ENCODE measurements around the gene RPS6KA2.

RPS6KA2 gene

DNA sequence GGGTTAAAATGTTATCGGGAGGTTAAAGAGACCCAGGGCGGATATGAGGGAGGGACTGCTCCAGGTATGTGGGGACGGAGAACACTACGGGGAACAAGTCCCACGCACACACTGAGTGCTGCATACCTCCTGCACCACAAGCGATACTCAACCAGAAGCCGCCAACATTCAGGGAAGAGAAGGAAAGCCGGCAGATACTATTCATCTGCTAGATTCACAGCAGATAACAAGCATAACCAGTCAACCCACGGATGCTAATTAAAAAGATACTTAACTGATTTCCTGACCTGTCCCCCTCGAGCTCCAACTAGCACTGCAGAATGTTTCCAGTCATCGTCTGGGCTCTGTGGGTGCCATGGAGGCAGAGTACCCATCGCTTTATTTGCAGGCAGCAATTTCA, 45.1 kb upstream of the RPS6KA2 start:
- no peak for DNase-seq
- H3K4me3 ChIP-seq: no peak overlapping the region
- TF ChIP-seq CTCF (IDR thresholded peaks at IDR 0.05): no peak
- H3K27ac ChIP-seq: no peak overlapping the region
- peaks cover 0 to 18% (median 8%) of the 10 kb centered on the region in 4 donors for H3K4me1 ChIP-seq
- intact Hi-C loops (cut with DNase I; ENCODE audit: low total_unique reads): no loop called here
- H3K9me3 ChIP-seq: no peaks in the 10 kb centered on the region
- H3K36me3 ChIP-seq: no peaks in the 10 kb centered on the region
- H3K27me3 ChIP-seq: peaks cover 0 to 35% of the 10 kb centered on the region in 2 donors

GRCh38 chr6:166671434-166672081, 44.5 kb upstream of the RPS6KA2 start:
- intact Hi-C loops (cut with DNase I; ENCODE audit: low total_unique reads): no loop called here
- Histone ChIP-seq H3K27ac (no peak overlapping the region), H3K9me3 (no peaks in the 10 kb centered on the region), H3K4me1 (peaks cover 0 to 18% (median 8%) of the 10 kb centered on the region in 4 donors), H3K4me3 (no peak overlapping the region), H3K36me3 (no peaks in the 10 kb centered on the region), H3K27me3 (peaks cover 0 to 35% of the 10 kb centered on the region in 2 donors)
- TF ChIP-seq CTCF (IDR thresholded peaks at IDR 0.05): no peak
- DNase-seq: no peak

- Histone ChIP-seq H3K27me3 (peaks cover 0 to 35% of the 10 kb centered on the region in 2 donors), H3K27ac (no peak overlapping the region), H3K9me3 (no peaks in the 10 kb centered on the region), H3K4me3 (no peak overlapping the region), H3K4me1 (peaks cover 0 to 18% (median 8%) of the 10 kb centered on the region in 4 donors), H3K36me3 (no peaks in the 10 kb centered on the region)
- DNase-seq: no peak
- intact Hi-C loops (cut with DNase I; ENCODE audit: low total_unique reads): no loop called here
- no peak for TF ChIP-seq CTCF (IDR thresholded peaks at IDR 0.05)
Observed at GRCh38 chr6:166670894-166671293, 43.8 kb upstream of the RPS6KA2 start.

- peaks cover 0 to 41% of the 10 kb centered on the region in 2 donors for H3K27me3 ChIP-seq
Observed at GRCh38 chr6:166670013-166670412, 43.0 kb upstream of the RPS6KA2 start.

GRCh38 chr6:166667796-166668610, 41.0 kb upstream of the RPS6KA2 start:
- TF ChIP-seq CTCF (IDR thresholded peaks at IDR 0.05): no peak
- intact Hi-C loops (cut with DNase I; ENCODE audit: low total_unique reads): no loop called here
- H3K36me3 ChIP-seq: no peaks in the 10 kb centered on the region
- DNase-seq: no peak
- no peak overlapping the region for H3K27ac ChIP-seq
- no peaks in the 10 kb centered on the region for H3K9me3 ChIP-seq
- H3K4me1 ChIP-seq: peaks cover 0 to 9% (median 2%) of the 10 kb centered on the region in 4 donors
- no peak overlapping the region for H3K4me3 ChIP-seq
- peaks cover 0 to 44% of the 10 kb centered on the region in 2 donors for H3K27me3 ChIP-seq

More at GRCh38 chr6:166670013-166670412, 43.0 kb upstream of the RPS6KA2 start:
- no peaks in the 10 kb centered on the region for H3K9me3 ChIP-seq
- no peak overlapping the region for H3K4me3 ChIP-seq
- H3K4me1 ChIP-seq: peaks cover 0 to 18% (median 8%) of the 10 kb centered on the region in 4 donors
- H3K36me3 ChIP-seq: no peaks in the 10 kb centered on the region
- H3K27ac ChIP-seq: no peak overlapping the region
- DNase-seq: no peak
- intact Hi-C loops (cut with DNase I; ENCODE audit: low total_unique reads): no loop called here
- no peak for TF ChIP-seq CTCF (IDR thresholded peaks at IDR 0.05)
